ENCODE results near the gene DOCK8. TPM values are rescaled to one million over a fixed set of nuclear protein-coding genes. Genes with fewer than 3 reads are reported as not detected.

DOCK8 gene
- total RNA-seq, 4 donors from 2014 or later: 6.7 to 28.5 (median 11.7) TPM

DNA sequence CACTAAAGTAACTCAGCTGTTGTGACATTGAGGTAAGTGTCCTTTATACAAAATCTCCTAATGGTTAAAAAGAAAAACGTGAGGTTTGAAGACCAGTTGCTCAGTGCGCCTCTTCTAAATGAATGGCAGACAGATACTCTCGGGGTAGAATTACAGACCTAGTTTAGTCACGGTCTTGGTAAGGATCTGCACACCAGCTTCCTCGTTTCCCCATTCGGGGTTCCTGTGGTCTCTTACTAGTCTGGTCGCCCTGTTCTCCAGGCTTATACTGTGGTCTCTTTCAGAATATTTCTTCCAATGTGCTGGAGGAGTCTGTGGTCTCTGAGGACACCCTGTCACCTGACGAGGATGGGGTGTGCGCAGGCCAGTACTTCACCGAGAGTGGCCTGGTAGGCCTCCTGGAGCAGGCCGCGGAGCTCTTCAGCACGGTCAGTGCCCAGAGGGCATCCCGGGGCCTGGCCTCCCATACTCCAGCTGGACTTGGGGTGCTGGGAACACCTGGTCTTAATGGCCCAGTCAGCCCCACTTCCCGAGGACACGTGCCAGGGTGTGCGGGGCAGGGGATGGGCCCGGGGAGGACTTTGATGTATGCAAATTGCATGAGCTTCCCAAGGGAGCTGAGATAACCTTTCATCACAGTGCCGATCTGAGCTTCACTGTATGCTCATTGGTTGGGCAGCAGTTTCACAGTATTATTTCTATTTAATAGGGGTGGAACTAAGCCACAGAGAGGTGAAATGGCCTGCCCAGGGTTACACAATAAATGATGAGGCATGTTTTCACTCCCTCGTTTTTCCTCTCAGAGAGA lies 224.5 kb downstream of the DOCK8 start:
- Histone ChIP-seq H3K36me3 (no peaks in the 10 kb centered on the region), H3K4me3 (no peak overlapping the region), H3K27me3 (no peaks in the 10 kb centered on the region), H3K9me3 (no peaks in the 10 kb centered on the region), H3K27ac (peak overlapping the region; percentile 88 to 92), H3K4me1 (peaks cover 0 to 8% of the 10 kb centered on the region in 2 donors)
- no peak for TF ChIP-seq POLR2A (IDR thresholded peaks at IDR 0.05)
- TF ChIP-seq, protein P1, sequence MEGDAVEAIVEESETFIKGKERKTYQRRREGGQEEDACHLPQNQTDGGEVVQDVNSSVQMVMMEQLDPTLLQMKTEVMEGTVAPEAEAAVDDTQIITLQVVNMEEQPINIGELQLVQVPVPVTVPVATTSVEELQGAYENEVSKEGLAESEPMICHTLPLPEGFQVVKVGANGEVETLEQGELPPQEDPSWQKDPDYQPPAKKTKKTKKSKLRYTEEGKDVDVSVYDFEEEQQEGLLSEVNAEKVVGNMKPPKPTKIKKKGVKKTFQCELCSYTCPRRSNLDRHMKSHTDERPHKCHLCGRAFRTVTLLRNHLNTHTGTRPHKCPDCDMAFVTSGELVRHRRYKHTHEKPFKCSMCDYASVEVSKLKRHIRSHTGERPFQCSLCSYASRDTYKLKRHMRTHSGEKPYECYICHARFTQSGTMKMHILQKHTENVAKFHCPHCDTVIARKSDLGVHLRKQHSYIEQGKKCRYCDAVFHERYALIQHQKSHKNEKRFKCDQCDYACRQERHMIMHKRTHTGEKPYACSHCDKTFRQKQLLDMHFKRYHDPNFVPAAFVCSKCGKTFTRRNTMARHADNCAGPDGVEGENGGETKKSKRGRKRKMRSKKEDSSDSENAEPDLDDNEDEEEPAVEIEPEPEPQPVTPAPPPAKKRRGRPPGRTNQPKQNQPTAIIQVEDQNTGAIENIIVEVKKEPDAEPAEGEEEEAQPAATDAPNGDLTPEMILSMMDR (IDR thresholded peaks at IDR 0.05): no peak
- intact Hi-C loops (cut with DNase I; ENCODE audit: low total_unique reads): no loop called here
- DNase-seq: peak; percentile 68 to 83

DNA sequence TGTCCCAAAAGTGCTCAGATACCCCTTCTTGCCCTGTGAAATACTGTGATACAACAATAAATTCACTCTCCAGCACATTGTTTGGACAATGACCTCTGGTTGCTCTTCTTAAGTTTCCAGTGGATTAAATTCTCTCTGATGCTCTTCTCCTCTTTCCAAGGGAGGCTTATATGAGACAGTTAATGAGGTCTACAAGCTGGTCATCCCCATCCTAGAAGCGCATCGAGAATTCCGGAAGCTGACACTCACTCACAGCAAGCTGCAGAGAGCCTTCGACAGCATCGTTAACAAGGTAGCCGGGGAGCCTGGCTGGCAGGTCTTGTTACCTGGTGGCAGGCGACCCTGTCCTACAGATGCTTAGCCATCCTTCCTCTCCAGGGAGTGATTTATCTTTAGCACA lies 226.5 kb downstream of the DOCK8 start:
- Histone ChIP-seq H3K9me3 (no peaks in the 10 kb centered on the region), H3K27me3 (no peaks in the 10 kb centered on the region), H3K4me1 (peaks cover 0 to 11% of the 10 kb centered on the region in 2 donors), H3K27ac (peak overlapping the region in 1 of 2 donors; percentile 92), H3K36me3 (no peaks in the 10 kb centered on the region), H3K4me3 (no peak overlapping the region)
- no peak for DNase-seq
- intact Hi-C loops (cut with DNase I; ENCODE audit: low total_unique reads): no loop called here
- TF ChIP-seq, protein P1 (IDR thresholded peaks at IDR 0.05): no peak
- no peak for TF ChIP-seq POLR2A (IDR thresholded peaks at IDR 0.05)

DNA sequence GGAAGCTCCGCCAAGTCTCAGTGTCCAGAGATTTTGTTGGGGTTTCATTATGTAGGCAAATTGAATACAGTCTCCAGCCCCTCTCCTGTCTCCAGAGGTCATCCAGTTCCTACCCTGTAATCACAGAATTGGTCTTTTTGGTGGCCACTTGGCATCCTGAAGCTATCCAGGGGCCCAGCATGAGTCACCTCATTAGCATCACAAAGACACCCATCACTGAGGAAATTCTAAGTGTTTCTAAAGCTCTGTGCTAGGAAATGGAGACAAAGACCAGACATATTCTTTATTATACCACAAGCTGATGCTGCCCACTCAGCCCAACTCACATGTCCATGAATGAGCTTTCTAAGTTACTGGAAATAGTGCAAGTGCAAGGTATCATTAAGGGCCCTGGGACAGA lies 229.9 kb downstream of the DOCK8 start:
- Histone ChIP-seq H3K9me3 (no peaks in the 10 kb centered on the region), H3K27ac (peak overlapping the region; percentile 3 to 27), H3K4me1 (peaks cover 0 to 3% of the 10 kb centered on the region in 2 donors), H3K36me3 (no peaks in the 10 kb centered on the region), H3K27me3 (no peaks in the 10 kb centered on the region), H3K4me3 (no peak overlapping the region)
- intact Hi-C loops (cut with DNase I; ENCODE audit: low total_unique reads): no loop called here
- TF ChIP-seq, protein P1 (IDR thresholded peaks at IDR 0.05): no peak
- no peak for TF ChIP-seq POLR2A (IDR thresholded peaks at IDR 0.05)
- DNase-seq: no peak

DNA sequence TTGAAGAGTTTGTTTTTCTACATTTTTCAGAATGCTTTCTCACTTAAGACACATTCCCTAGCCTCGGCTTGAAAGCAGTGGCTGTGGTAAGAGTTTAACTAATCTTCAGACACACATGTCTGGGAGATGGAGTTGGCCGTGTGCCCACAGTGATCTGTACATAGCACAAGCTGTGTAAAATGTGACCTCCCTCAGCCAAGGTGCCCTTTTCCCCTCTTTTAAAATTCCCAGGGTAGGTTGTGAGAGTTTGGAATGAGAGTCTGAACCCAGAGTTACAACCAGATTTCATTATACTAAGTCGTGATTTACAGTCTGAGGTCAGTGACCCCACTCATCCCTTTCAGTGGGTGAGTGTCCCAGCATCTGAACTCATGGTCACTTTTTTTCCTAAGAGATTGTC lies 230.4 kb downstream of the DOCK8 start:
- Histone ChIP-seq H3K27ac (peak overlapping the region; percentile 3 to 27), H3K36me3 (no peaks in the 10 kb centered on the region), H3K4me3 (no peak overlapping the region), H3K9me3 (no peaks in the 10 kb centered on the region), H3K27me3 (no peaks in the 10 kb centered on the region), H3K4me1 (peaks cover 0 to 3% of the 10 kb centered on the region in 2 donors)
- TF ChIP-seq, protein P1 (IDR thresholded peaks at IDR 0.05): no peak
- peak in 1 of 2 donors; percentile 66 for DNase-seq
- intact Hi-C loops (cut with DNase I; ENCODE audit: low total_unique reads): no loop called here

DNA sequence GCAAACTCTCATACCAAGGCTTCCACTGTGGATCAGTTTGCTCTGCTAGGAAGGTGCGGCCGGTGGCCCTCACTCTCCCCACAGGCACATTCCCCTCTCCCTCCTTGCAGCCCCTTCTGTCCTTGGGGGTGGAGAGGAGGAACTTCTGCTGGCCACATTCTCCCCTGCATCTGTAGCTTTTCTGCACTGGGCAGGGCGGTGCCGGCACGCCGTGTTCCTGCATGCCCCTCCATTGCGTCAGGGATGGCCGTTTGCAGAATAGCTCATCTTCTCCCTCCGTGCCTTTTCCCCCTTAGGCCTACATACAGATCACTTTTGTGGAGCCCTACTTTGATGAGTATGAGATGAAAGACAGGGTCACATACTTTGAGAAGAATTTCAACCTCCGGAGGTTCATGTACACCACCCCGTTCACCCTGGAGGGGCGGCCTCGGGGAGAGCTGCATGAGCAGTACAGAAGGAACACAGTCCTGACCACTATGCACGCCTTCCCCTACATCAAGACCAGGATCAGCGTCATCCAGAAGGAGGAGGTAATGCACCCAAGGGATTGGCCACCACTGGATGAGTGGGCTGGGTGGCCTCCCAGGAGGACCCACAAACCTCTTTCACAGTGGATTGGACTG lies 231.5 kb downstream of the DOCK8 start:
- Histone ChIP-seq H3K27ac (no peak overlapping the region), H3K9me3 (no peaks in the 10 kb centered on the region), H3K36me3 (no peaks in the 10 kb centered on the region), H3K4me3 (no peak overlapping the region), H3K27me3 (no peaks in the 10 kb centered on the region), H3K4me1 (peaks cover 0 to 3% of the 10 kb centered on the region in 2 donors)
- no peak for DNase-seq
- TF ChIP-seq, protein P1 (IDR thresholded peaks at IDR 0.05): no peak
- TF ChIP-seq POLR2A (IDR thresholded peaks at IDR 0.05): no peak
- intact Hi-C loops (cut with DNase I; ENCODE audit: low total_unique reads): no loop called here

Measured in uterus (tissue), 4 donors.